A673 (cell line): Measurements from ENCODE around the gene TAC3.

Experiments used
- CTCF ChIP-seq: fragments of 300-800, 200-600 bp; sonication (generic); conservative IDR thresholded peaks from 2 replicates; pipeline ENCODE4 v1.5.1; 2017; ENCODE audit warnings: low read depth, mild to moderate bottlenecking, antibody characterized with exemption, low read length, moderate library complexity, mixed read lengths
- EZH2 ChIP-seq: fragments of 200-600 bp; sonication (generic); IDR thresholded peaks from 2 replicates; pipeline ENCODE4 v1.6.1; 2017; ENCODE audit warnings: borderline replicate concordance, low read depth, mild to moderate bottlenecking, mixed read lengths, antibody characterized with exemption, low read length; ENCODE audit not compliant: poor library complexity, severe bottlenecking

GRCh38 chr12:57025196-57025595 lies 8.9 kb upstream of the TAC3 start:
- TF ChIP-seq CTCF, result no peak
- no peak for TF ChIP-seq EZH2
